ENCODE results near the gene NOB1. TPM values are rescaled to one million over a fixed set of nuclear protein-coding genes. Genes with fewer than 3 reads are reported as not detected.
A peak's percentile ranks its signal among the peaks of the same experiment; 100 is the strongest.

The NOB1 gene
- total RNA-seq, 2 donors from 2014 or later, result 32.1 to 36.8 TPM

DNA sequence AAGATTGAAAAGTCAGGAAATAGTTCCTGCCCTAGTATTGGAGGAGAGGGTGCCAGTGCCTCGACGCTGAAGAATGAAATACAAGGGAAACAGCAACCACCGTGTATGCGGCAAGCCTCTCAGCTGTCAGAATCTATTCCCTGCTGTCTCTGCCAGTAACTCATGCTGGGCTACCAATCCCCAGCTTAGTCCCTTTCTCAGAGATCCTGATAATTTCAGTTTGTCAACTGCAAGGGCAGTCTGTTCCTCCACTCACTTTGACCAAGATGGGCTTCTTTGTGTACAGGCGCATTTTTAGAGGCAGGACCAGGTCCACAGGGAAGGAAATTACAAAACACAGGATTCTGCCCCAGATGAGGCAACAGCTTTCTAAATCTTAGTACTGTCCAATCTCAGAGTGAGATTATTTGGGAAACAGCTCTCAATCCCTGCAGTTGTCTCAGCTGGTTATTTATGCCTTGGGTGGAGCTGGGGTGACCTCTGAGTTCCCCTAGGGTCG lies 29.7 kb downstream of the NOB1 start:
- Mint-ChIP-seq H3K4me3 (peak overlapping the region; percentile 95), H3K36me3 (ENCODE audit: low read depth) (no peaks in the 10 kb centered on the region), H3K27ac (peak overlapping the region; percentile 92), H3K4me1 (peaks cover 20% of the 10 kb centered on the region), H3K27me3 (no peaks in the 10 kb centered on the region)
- ATAC-seq (no peak), DNase-seq (no peak)
- H3K9me3 ChIP-seq (ENCODE audit: control insufficient read depth, low read length, poor library complexity, severe bottlenecking), result no peaks in the 10 kb centered on the region

DNA sequence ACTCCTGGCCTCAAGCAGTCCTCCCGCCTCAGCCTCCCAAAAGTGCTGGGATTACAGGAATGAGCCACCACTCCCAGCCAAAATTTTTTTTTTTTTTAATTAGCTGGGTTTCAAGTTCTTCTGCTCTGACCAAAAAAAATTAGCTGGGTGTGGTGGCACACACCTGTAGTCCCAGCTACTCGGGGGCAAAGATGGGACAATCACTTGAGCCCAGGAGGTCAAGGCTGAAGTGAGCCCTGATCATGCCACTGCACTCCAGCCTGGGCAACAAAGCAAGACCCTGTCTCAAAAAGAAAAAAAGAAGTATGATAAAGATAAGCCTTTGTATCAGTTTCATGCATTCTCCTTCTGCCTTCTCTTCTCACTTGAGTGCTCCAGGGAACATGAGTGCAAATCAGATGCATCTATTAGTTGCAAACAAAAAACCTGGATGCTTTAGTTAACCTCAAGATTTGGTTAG lies 30.3 kb downstream of the NOB1 start:
- ATAC-seq (no peak), DNase-seq (no peak)
- H3K27me3 Mint-ChIP-seq, result no peaks in the 10 kb centered on the region
- H3K27ac Mint-ChIP-seq, result no peak overlapping the region
- no peaks in the 10 kb centered on the region for H3K36me3 Mint-ChIP-seq (ENCODE audit: low read depth)
- no peak overlapping the region for H3K4me3 Mint-ChIP-seq
- no peaks in the 10 kb centered on the region for H3K9me3 ChIP-seq (ENCODE audit: control insufficient read depth, low read length, poor library complexity, severe bottlenecking)
- peaks cover 16% of the 10 kb centered on the region for H3K4me1 Mint-ChIP-seq

DNA sequence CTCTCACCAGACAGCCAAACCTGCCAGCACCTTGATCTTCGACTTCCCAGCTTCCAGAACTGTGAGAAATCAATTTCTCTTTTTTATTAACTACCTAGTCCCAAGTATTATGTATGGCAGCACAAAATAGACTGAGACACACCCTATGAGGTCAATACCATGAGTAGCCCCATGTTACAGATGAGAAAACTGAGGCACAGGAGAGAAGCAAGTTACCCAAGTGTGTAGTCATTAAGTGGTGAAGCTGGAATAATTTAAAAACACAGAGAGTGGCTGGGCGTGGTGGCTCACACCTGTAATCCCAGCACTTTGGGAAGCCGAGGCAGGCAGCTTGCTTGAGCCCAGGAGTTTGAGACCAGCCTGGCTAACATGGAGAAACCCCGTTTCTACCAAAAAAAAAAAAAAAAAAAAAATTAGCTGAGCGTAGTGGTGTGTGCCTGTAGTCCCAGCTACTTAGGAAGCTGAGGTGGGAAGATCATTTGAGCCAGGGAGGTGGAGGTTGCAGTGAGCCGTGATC lies 33.2 kb downstream of the NOB1 start:
- H3K27me3 Mint-ChIP-seq, result no peaks in the 10 kb centered on the region
- peaks cover 9% of the 10 kb centered on the region for H3K4me1 Mint-ChIP-seq
- no peak for ATAC-seq
- H3K36me3 Mint-ChIP-seq (ENCODE audit: low read depth), result no peaks in the 10 kb centered on the region
- no peak for DNase-seq
- no peak overlapping the region for H3K27ac Mint-ChIP-seq
- no peaks in the 10 kb centered on the region for H3K9me3 ChIP-seq (ENCODE audit: control insufficient read depth, low read length, poor library complexity, severe bottlenecking)
- H3K4me3 Mint-ChIP-seq, result no peak overlapping the region

DNA sequence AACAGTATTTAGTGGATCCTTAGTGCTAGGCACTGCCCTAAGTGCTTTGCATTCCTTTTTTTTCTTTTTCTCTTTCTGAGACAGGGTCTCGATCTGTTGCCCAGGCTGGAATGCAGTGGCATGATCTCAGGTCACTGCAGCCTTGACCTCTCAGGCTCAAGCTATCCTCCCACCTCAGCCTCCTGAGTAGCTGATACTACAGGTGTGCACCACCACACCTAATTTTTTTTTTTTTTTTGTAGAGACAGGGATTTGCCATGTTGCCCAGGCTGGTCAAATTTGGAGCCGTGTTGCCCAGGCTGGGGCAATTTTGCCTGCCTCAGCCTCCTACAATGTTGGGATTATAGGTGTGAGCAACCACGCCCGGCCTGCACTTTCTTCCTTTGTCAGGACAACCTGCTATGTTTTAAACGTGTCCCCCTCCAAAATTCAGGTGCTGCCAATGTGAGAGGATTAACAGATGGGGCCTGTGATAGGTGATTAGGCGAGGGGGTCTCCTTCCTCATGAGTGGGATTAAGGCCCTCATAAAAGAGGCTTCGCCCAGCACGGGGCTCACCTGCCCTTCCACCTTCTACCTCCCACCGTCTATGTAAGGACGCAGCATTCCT lies 33.8 kb downstream of the NOB1 start:
- ATAC-seq (no peak), DNase-seq (no peak)
- H3K36me3 Mint-ChIP-seq (ENCODE audit: low read depth), result no peaks in the 10 kb centered on the region
- H3K4me3 Mint-ChIP-seq, result no peak overlapping the region
- no peak overlapping the region for H3K27ac Mint-ChIP-seq
- no peaks in the 10 kb centered on the region for H3K9me3 ChIP-seq (ENCODE audit: control insufficient read depth, low read length, poor library complexity, severe bottlenecking)
- peaks cover 6% of the 10 kb centered on the region for H3K4me1 Mint-ChIP-seq
- H3K27me3 Mint-ChIP-seq, result no peaks in the 10 kb centered on the region

DNA sequence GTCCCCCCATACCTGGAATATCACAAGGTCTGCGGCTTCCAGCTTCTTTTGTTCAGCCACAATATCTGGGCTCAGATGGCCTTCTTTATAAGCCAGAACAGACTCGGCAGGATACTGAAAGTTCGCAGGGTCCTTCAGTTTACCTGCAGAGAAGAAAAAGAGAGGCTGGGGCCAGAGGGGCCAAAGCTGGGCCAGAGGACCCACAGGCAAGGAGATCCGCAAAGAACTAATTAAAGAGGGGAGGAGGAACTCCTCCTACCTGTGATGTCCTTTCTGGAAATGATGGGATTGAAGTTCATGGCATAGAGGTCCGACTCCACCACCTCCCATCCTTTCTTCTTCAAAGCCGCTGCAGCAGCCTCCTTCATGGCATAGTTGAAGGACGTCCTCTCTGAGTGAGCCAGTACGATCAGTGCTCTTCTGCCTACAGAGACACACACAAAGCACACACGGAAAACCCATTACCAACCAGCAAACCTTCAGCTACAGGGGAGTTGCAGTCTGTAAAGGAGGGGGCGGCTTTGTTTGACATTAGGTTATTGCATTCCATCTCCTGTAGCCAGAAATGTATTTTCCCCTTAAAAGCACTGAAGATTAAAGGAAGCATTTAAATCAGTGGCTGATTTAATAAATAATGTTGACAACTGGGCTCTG lies 36.5 kb downstream of the NOB1 start:
- no peak overlapping the region for H3K4me3 Mint-ChIP-seq
- no peaks in the 10 kb centered on the region for H3K9me3 ChIP-seq (ENCODE audit: control insufficient read depth, low read length, poor library complexity, severe bottlenecking)
- H3K4me1 Mint-ChIP-seq, result no peaks in the 10 kb centered on the region
- H3K27me3 Mint-ChIP-seq, result no peaks in the 10 kb centered on the region
- no peak for DNase-seq
- H3K27ac Mint-ChIP-seq, result peak overlapping the region; percentile 78
- ATAC-seq, result no peak
- no peaks in the 10 kb centered on the region for H3K36me3 Mint-ChIP-seq (ENCODE audit: low read depth)

DNA sequence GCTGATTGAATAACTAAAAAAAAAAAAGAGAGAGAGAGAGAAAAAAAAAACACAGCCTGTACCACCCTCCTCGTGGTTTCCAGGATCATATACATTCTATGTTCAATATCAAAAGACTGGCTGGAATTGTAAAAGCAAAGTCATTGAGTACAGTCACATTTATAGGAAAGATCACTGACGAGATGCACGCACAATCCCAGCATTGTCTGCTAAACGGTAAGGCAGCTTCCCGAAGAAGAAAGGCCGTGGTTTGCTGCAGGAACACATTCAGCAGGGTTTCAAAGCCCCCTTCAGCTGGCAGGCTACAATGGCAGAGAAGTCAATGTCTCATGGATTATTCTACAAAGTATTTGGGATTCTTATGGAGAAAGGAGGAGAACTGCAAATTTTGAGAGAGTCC lies 37.7 kb downstream of the NOB1 start:
- no peak for ATAC-seq
- no peak for DNase-seq
- H3K9me3 ChIP-seq (ENCODE audit: control insufficient read depth, low read length, poor library complexity, severe bottlenecking), result no peaks in the 10 kb centered on the region
- H3K4me3 Mint-ChIP-seq, result no peak overlapping the region
- H3K27ac Mint-ChIP-seq, result no peak overlapping the region
- H3K4me1 Mint-ChIP-seq, result no peaks in the 10 kb centered on the region
- H3K36me3 Mint-ChIP-seq (ENCODE audit: low read depth), result no peaks in the 10 kb centered on the region
- no peaks in the 10 kb centered on the region for H3K27me3 Mint-ChIP-seq

DNA sequence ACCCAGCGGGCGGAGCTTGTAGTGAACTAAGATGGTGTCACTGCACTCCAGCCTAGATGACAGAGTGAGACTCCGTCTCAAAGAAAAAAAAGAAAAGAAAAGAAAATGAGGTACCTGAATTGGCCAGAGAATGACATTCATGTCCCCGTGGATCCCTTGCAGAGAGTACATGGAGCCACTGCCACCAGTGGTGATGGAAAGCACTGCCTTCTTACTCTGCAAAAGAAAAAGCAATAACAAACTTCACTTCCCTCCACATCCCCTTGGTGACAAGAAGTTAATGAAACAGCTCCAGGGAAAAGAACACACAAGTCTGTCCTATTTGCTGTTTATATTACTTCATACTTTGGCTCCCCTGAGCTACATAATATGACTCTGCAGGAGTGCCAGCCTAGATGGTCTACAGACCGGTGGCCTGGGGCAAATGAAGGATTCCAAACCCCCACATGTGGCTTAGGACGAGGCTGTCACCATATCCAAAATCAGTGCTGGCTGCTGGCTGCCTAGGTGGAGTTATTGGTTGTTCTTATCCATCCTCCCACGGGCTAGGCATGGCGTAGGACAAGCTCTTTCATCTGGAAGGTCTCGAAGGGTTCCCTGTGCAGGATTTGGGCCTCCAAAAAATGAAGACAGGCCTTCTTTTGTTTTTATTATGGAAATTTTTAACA lies 41.7 kb downstream of the NOB1 start:
- DNase-seq (no peak), ATAC-seq (no peak)
- H3K27ac Mint-ChIP-seq, result no peak overlapping the region
- H3K36me3 Mint-ChIP-seq (ENCODE audit: low read depth), result no peaks in the 10 kb centered on the region
- no peak overlapping the region for H3K4me3 Mint-ChIP-seq
- no peaks in the 10 kb centered on the region for H3K9me3 ChIP-seq (ENCODE audit: control insufficient read depth, low read length, poor library complexity, severe bottlenecking)
- H3K27me3 Mint-ChIP-seq, result no peaks in the 10 kb centered on the region
- H3K4me1 Mint-ChIP-seq, result peaks cover 4% of the 10 kb centered on the region

DNA sequence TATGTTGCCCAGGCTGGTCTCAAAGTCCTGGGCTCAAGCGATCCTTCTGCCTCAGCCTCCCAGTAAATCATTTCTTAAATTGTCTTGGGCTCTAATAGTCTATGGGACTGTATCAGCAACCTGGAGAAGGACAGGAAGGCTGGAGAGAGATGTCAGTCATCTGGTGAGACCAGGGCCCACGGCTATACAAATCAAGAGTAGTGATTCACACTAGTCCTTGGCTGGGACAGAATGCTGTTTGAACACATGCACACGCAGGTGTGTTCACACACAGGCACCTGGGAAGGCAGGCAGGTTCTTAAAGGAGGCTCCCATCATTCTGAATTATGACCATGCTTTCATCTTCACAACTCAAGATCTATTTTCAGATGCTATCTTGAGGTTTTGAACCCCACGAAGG lies 42.4 kb downstream of the NOB1 start:
- Mint-ChIP-seq H3K4me1 (peaks cover 4% of the 10 kb centered on the region), H3K4me3 (no peak overlapping the region), H3K27me3 (no peaks in the 10 kb centered on the region), H3K27ac (no peak overlapping the region), H3K36me3 (ENCODE audit: low read depth) (no peaks in the 10 kb centered on the region)
- DNase-seq (no peak), ATAC-seq (no peak)
- H3K9me3 ChIP-seq (ENCODE audit: control insufficient read depth, low read length, poor library complexity, severe bottlenecking), result no peaks in the 10 kb centered on the region

DNA sequence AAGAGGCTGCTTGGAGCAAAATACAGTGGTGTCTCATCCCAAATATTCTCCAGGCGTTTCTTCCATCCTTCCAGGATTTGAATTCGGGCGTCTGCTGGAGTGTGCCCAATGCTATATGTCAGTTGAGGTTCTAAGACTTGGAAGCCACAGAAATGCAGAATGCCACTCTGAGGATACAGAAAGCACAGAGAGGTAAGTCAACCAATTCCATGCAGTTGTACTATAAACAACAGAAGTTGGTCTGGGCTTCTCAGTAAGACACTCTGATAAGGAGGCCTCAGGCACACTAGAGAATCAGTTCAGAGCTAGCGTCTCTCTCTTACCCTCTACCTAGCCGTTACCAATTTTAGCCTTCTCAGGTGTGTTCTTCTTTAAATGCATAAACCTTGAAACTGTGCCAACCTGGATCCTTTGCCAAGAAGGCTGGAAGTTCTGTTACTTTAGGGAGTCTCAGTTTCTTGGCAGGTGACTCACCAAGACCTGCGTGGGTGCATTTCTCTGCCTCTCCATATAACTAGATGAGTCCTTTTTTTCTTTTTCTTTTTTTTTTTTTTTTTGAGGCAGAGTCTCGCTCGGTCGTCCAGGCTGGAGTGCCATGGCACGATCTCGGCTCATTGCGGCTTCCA lies 43.5 kb downstream of the NOB1 start:
- Mint-ChIP-seq H3K4me1 (peaks cover 4% of the 10 kb centered on the region), H3K36me3 (ENCODE audit: low read depth) (no peaks in the 10 kb centered on the region), H3K4me3 (no peak overlapping the region), H3K27ac (no peak overlapping the region), H3K27me3 (no peaks in the 10 kb centered on the region)
- ATAC-seq (no peak), DNase-seq (no peak)
- no peaks in the 10 kb centered on the region for H3K9me3 ChIP-seq (ENCODE audit: control insufficient read depth, low read length, poor library complexity, severe bottlenecking)

DNA sequence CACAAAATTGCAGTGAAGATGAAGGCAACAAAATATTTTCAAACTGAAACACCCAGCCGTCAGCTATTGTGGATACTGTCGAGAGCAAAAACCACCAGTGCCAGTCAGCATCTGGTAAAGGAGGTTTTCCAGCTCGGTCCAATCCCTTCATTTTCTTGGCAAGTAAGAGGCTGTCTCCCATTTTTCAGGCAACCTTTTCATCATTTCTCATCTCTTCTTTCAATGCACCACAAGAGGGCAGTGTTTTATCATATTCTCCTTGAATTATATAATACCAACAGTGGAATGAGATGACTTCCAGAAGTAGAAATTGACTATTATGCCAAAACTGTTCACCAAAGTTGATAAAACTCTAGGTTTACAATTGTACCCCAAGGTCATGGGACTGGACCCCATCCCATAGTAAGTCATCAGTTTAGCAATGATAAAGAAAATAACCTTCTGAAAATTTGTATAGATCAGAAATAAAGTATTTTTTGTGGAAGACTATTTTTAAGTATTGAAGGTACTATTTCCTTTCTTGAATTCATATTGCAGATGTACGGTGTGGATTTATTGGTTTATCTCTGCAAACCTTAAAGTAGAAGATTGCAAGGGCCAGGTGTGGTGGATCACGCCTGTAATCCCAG lies 45.2 kb downstream of the NOB1 start:
- no peaks in the 10 kb centered on the region for H3K36me3 Mint-ChIP-seq (ENCODE audit: low read depth)
- DNase-seq (no peak), ATAC-seq (peak; percentile 59)
- H3K27me3 Mint-ChIP-seq, result no peaks in the 10 kb centered on the region
- H3K4me3 Mint-ChIP-seq, result no peak overlapping the region
- peaks cover 4% of the 10 kb centered on the region for H3K4me1 Mint-ChIP-seq
- H3K27ac Mint-ChIP-seq, result peak overlapping the region; percentile 66
- H3K9me3 ChIP-seq (ENCODE audit: control insufficient read depth, low read length, poor library complexity, severe bottlenecking), result no peaks in the 10 kb centered on the region

DNA sequence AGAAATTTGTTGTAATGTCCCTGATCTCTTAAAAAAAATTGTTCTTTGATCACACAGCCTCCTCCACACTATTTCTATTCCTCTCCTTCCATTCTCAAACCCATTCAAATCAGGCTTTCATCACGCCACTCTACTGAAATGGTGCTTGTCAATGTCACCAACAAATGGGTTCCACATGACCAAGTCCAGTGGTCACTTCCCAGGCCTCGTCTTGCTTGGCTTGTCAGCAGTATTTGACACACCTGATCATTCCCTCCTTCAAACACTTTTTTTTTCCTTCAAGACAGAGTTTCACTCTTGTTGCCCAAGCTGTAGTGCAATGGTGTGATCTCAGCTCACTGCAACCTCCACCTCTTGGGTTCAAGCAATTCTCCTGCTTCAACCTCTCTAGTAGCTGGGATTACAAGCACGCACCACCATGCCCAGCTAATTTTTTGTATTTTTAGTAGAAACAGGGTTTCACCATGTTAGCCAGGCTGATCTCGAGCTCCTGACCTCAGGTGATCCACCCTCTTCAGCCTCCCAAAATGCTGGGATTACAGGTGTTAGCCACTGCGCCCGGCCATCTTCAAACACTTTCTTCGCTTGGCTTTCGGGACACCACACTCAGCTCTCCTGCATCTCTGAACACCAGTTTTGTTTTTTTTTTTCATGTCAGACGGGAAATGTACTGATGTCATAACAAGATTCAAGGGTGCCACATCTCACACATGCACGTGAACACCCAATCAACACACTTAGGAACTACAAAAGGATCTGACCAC lies 46.6 kb downstream of the NOB1 start:
- DNase-seq (no peak), ATAC-seq (no peak)
- Mint-ChIP-seq H3K27me3 (no peaks in the 10 kb centered on the region), H3K36me3 (ENCODE audit: low read depth) (no peaks in the 10 kb centered on the region), H3K4me3 (no peak overlapping the region), H3K4me1 (peaks cover 4% of the 10 kb centered on the region), H3K27ac (no peak overlapping the region)
- no peaks in the 10 kb centered on the region for H3K9me3 ChIP-seq (ENCODE audit: control insufficient read depth, low read length, poor library complexity, severe bottlenecking)

DNA sequence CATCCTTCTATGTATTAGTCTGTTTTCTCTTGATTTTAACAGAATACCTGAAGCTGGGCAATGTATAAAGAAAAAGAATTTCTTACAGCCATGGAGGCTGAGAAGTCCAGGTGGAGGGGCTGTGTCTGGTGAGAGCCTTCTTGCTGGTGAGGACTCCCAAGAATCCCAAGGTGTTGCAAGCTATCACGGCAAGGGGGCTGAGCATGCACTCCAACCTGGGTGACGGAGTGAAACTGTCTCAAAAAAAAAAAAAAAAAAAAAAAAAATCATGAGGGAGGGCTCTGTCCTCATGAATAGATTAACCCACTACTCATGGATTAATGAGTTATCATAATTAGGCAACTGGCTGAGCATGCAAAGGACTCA lies 47.8 kb downstream of the NOB1 start:
- DNase-seq (no peak), ATAC-seq (no peak)
- H3K36me3 Mint-ChIP-seq (ENCODE audit: low read depth), result no peaks in the 10 kb centered on the region
- no peaks in the 10 kb centered on the region for H3K9me3 ChIP-seq (ENCODE audit: control insufficient read depth, low read length, poor library complexity, severe bottlenecking)
- peaks cover 4% of the 10 kb centered on the region for H3K4me1 Mint-ChIP-seq
- H3K27ac Mint-ChIP-seq, result no peak overlapping the region
- H3K4me3 Mint-ChIP-seq, result no peak overlapping the region
- no peaks in the 10 kb centered on the region for H3K27me3 Mint-ChIP-seq

Data from T-helper 17 cell (primary cell).